GM21367 (cell line): ENCODE measurements around the gene PHC2.

Experiments
- ATAC-seq: cut with Tn5 transposase; IDR thresholded peaks from one replicate; pipeline ENCODE4 v1.9.1; 2021; ENCODE audit not compliant: unreplicated experiment

PHC2 gene

DNA sequence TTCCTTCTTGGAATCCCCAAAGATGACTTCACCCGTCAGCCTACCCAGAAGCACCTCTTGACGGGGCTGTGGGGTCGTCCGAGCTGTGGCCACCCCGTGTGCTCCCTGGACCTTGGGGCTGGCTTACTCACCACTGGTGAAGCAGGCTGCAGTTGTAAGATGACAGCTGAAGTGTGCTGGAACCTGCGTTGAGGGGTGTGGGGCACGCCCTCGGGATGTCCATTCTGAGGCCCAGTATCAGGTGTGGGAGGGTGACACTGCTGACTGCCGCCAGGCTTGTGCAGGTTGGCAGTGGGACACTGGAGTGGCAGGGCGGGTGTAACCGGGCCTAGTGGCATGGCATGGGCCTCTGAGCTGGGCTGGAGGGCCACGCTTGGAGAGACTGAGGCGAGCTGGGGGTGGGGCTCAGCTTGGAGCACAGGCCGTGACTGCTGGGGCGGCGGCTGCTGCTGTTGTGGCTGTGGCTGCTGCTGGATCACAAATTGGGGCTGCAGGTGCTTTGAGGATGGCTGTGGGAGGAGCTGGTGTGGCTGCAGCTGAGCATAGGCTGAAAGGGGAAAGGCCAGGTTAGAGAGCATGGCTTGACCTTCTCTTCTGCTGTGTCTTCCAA lies 76.1 kb downstream of the PHC2 start:
- no peak for ATAC-seq

DNA sequence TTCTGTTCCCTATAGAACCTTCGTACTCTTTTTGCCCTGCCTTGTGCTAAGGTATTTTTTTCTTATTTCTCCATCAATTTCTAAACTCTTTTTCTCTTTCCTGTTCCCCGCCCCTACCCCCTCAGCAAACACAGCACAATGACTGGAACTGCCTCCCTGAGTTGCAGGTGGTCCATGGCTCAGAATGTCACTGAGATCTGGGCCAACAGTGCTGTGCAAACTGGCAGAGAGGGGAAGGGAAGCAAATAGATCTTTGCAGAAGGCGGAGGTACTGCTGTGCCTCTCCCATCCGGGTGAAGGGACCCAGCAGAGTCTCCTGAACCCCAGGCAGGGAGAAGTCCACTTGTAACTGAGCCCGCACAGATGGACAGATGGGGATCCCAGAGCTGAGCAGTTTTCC lies 77.4 kb downstream of the PHC2 start:
- no peak for ATAC-seq

- ATAC-seq = no peak
Measured at GRCh38 chr1:33351281-33351660, 79.6 kb downstream of the PHC2 start.

- no peak for ATAC-seq
Measured at GRCh38 chr1:33350611-33351280, 80.1 kb downstream of the PHC2 start.

GRCh38 chr1:33349778-33350610 lies 80.9 kb downstream of the PHC2 start:
- peak; percentile 65 for ATAC-seq

GRCh38 chr1:33349081-33349759 lies 81.7 kb downstream of the PHC2 start:
- peak; percentile 20 for ATAC-seq

- no peak for ATAC-seq
Measured at GRCh38 chr1:33348676-33349080, 82.2 kb downstream of the PHC2 start.

DNA sequence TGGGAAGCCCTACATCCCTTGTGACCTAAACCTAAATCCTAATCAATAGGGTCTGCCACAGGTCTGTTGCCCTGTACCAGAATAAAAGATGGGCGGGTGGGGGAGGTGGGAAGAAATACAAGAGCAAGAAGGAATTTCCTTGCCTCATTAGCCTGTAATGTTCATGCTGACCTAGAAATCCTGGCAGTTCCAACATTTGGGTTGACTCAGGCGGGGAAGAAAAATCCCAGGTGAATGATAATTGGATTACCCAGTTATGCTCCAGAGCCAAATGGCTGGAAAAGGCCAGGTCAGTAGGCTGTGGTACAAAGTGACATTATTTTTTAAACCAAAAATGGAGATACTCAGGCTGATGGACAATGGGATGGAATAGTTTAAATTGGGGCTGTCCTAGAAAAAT lies 82.7 kb downstream of the PHC2 start:
- ATAC-seq = no peak

DNA sequence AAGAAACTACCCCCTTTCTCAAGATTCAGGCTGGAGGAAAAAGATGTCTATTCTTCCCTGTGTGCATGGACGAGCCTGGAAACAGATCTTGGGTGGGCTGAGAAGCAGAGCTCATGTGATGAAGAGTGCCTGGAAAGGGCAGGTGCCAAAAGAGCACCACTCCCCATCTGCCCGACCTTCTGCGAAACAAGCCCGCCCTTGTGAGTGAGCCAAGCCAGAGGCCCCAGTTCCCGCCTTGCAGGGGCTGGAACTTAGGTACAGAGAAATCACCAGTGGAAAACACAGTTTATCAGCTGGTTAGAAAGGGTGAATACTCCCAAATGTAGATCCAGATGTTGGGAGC lies 83.3 kb downstream of the PHC2 start:
- ATAC-seq = no peak

GRCh38 chr1:33346927-33347649 lies 83.8 kb downstream of the PHC2 start:
- ATAC-seq = no peak

- ATAC-seq = no peak
Measured at GRCh38 chr1:33346533-33346926, 84.4 kb downstream of the PHC2 start.

DNA sequence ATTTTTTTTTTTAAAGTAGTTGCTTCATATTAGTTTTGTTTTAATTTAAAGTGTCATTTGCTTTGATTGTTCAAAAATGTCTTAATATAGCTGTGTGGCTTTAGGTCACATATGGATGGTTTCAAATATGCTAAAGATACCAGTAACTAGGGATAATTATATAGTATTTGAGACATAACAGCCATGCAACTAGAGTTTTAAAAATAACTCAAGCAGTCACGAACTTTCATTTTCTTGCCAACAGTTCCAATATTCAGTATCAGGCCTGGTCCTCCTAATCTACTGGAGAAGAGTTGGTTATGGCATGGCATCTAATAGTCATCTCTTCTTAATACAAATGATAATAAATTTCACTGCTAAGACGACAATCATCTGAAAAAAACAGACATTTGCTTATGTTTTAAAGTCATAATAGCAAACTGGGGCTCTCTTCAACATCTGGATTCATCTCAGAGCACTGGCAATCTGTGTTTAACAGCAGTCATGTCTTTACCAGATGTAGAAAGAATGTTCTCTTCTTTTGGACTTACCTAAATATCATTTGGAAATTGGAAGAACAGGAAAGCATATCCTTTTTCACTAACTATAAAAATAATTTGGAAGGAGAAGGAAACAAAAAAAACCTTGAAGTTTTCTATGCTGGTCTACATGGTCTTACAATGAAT lies 85.9 kb downstream of the PHC2 start:
- no peak for ATAC-seq

GRCh38 chr1:33343539-33343938 lies 87.4 kb downstream of the PHC2 start:
- no peak for ATAC-seq

DNA sequence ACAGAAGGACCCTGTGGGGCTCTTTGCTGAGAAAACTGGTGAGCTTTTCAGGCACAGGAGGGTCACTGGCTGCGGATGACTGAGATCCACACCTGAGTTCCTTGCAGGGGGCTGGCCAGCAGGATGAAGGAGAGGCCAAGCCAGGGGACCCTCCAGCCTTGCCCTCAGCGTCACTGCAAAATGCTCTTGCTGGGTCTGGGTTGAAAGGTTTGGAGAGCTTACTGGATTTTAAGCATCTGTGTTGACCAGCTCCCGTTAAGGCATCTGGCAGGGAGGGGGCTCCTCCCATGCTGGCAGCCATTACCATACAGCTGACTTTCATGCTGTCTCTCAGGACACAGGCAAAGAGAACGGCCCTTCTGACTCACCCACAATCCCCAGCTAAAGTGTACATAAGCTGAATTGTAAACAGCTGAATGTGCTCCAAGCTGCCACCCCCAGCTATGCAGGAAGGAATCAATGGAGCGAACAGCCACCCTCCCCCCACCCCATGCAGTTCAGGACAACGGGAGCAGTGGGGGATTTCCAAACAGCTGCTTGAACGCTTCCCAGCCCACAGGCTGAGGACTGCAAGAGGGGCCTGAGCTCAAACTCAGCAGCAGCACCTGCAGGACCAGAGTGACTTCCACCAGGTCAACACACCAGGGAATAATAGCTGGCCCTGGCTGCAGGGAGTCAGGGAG lies 88.7 kb downstream of the PHC2 start:
- ATAC-seq = no peak

GRCh38 chr1:33341190-33341589 lies 89.7 kb downstream of the PHC2 start:
- no peak for ATAC-seq

GRCh38 chr1:33339413-33339812 lies 91.5 kb downstream of the PHC2 start:
- no peak for ATAC-seq

GRCh38 chr1:33338440-33339211 lies 92.3 kb downstream of the PHC2 start:
- ATAC-seq = no peak

GRCh38 chr1:33338048-33338439 lies 92.9 kb downstream of the PHC2 start:
- ATAC-seq = no peak

GRCh38 chr1:33337441-33337840 lies 93.5 kb downstream of the PHC2 start:
- ATAC-seq = no peak
